IPS DF 19.7 (cell line): ENCODE measurements around the gene SLFNL1.

Source experiments
- DNase-seq: peaks from one replicate; pipeline ENCODE4 v3.0.0-alpha.2; 2013; ENCODE audit warnings: low read depth, low spot score

The SLFNL1 gene

DNA sequence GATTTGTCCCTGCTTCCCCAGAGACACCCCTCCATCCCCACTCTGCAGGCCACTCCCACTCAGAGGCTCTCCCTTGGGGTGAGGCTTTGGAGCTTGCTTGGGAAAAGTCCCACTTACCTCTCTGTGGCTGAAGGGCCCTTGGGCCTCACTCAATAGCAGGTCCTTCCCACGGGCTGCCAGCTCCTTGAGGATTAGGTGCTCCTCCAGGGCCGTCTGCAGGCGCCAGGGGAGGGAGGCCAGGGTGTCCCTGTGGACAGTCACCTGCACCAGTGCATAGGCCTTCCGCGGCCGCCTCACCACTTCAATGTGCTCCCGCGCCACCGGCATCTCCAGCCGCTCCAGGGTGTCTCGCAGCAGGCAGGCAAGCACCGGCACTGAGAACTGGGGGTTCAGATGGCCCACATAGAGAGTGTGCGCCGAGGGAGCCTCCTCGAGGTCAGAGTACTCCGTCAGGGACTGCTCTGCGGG is 1.4 kb downstream of the SLFNL1 start:
- DNase-seq = no peak

- DNase-seq = no peak
Measured at GRCh38 chr1:41019353-41019745, 2.2 kb downstream of the SLFNL1 start.

DNA sequence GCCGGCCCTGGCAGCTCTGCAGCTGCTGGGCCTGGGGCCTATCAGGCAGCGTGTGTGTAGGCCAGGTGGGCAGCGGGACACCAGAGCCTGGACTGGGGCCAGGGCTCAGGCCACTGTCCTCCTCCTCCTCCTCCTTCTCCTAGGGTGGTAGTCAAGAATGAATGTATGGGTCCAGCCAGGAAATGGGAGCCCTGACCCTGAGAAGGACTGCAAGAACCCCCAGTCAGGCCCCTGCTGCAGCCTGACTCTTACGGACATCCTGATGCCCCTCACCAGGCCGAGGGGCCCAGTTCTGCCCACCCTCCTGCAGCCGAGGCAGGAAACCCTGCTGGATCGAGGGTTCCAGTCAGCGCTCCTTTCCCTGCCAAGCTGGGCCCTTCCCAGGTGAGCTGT is 3.5 kb downstream of the SLFNL1 start:
- DNase-seq = no peak

- DNase-seq = no peak
Measured at GRCh38 chr1:41017141-41018017, 4.1 kb downstream of the SLFNL1 start.

GRCh38 chr1:41015897-41016470 is 5.5 kb downstream of the SLFNL1 start:
- DNase-seq = no peak

DNA sequence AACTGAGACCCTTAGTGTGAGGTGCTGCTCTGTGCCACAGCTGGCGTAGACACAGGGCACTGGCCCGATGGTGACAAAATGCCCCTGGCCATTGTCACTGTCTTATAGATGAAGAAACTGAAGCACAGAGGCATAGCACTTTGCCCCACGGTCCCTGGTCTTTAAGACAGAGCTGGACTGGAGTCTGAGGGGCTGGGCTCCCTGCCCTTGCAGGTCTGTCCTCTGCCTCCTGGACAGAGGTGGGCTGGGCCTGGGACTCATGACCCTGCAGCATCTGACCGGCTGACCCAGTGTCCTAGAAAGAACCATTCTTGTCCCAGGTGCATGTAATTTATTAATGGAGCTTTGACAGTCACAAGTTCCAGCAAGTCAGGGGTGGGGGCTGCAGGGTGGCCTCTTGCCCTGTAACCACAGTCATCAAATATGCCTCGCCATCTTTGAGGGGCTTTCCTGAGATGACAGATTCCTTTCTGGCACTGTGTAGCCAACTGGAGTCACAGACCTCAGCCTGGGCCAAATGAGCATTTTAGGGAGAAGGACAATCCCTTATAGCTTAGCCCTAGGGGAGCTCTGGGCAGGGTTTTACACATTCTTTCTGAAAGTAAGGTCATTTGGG is 6.1 kb downstream of the SLFNL1 start:
- DNase-seq = no peak

DNA sequence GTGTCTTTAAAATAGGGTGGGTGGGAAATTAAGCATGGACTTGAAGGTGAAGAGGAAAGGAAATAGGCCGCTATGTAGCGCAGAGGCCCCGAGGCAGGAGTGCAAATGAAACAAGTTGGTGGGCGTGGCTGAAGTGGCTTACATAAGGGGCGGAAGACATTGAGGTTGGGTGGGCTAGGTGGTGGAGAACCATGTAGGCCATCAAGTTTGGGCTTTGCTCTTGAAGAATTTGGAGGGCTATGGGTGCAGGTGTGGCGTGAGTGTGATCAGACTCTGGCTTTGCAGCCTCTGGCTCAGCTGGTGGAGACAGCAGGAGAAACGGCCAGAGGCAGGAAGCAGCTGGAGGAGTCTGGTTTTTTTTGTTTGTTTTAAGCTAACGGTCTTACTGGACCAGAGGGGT is 6.7 kb downstream of the SLFNL1 start:
- DNase-seq = no peak

DNA sequence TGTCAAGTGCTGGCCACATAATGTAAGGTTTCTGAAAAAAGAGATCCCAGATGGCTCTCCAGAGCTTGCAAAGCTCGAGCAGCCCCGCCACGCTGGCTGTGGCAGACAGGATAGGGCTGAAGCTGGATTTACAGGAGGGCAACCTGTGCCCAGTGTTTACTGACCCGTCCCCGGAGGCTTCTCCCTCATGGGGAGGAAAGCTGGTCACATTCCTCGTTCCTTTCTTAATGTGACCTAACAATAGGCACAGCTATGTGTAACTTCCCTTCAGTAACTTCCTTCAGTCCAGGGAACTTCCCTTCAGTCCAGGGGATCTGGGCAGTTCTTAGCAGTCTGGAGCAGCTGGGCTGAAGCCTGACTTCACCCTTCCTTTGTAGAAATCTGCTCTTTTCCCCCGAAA is 7.7 kb downstream of the SLFNL1 start:
- DNase-seq = no peak

GRCh38 chr1:41013024-41013423 is 8.5 kb downstream of the SLFNL1 start:
- no peak for DNase-seq

GRCh38 chr1:41010345-41010744 is 11.2 kb downstream of the SLFNL1 start:
- no peak for DNase-seq

- no peak for DNase-seq
Measured at GRCh38 chr1:41009466-41009865, 12.1 kb downstream of the SLFNL1 start.

- no peak for DNase-seq
Measured at GRCh38 chr1:41006942-41007865, 14.3 kb downstream of the SLFNL1 start.

DNA sequence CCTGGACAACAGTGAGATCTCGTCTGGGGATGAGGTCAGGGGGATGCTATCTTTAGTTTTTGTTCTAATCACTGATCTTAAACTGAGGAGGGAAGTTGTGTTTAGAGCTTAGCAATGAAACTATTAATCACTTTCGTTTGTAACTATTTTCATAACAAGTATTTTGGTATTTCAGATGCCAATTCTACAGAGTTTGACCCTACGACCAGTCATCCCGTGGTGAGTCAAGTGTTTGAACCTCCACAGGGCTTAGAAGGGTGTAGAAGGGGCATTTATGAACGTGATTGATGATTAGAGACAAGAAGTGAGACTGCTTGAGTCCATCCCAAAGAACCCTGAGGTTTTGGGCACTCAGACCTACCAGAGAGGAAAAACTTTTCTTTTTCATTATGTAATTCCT is 15.6 kb downstream of the SLFNL1 start:
- no peak for DNase-seq

- DNase-seq = no peak
Measured at GRCh38 chr1:41003640-41004220, 17.8 kb downstream of the SLFNL1 start.

- DNase-seq = no peak
Measured at GRCh38 chr1:41003127-41003639, 18.3 kb downstream of the SLFNL1 start.

GRCh38 chr1:40998668-40999067 is 22.9 kb downstream of the SLFNL1 start:
- DNase-seq = no peak

DNA sequence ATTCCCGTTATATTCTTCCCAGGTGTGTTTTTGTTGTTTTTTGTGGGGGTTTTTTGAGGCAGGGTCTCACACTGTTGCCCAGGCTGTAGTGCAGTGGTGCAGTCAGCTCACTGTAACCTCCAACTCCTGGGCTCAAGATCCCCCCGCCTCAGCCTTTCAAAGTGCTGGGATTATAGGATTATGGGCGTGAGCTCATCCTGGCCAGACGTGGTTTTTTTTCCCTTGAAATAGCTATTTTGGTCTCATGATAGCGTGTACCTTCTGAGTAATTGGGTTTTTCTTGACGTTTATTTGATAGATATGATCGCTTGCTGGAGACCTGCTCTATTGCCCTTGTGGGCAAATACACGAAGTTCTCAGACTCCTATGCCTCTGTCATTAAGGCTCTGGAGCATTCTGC is 24.4 kb downstream of the SLFNL1 start:
- DNase-seq = no peak

- DNase-seq = no peak
Measured at GRCh38 chr1:40989066-40989465, 32.5 kb downstream of the SLFNL1 start.

GRCh38 chr1:40988280-40988679 is 33.2 kb downstream of the SLFNL1 start:
- no peak for DNase-seq

DNA sequence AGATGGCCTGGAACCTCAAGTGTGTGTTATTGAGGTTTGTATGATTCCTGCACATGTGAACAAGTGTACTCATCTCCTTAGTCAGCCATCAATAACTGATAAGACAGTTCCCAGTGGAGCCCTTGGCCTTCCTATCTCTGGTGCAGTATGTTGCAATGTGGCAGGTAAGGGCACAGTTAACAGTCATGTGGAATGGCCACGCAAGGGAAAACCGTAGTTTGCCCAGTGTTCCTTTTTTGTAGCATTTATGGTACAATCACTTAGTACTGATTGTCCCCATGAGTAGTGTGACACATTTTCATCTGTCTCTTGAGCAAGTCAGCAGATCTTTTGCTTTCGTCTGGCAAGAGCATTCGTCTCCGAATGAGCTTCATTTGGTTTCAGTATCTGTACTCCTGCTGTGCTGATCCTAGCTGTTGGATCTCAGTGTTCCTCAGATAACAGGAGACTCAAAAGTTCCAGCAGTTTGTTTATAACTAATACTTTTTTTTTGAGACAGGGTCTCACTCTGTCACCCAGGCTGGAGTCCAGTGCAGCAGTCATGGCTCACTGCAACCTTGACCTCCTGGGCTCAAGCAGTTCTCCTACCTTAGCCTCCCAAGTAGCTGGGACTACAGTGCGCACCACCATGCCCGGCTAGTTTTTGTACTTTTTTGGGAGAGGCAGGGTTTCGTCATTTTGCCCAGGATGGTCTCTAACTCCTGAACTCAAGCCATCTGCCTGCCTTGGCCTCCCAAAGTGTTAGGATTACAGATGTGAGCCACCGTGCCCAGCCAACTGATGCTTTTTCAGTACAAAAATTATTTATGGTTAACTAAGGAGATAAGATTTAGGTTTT is 33.9 kb downstream of the SLFNL1 start:
- DNase-seq = no peak
